Motor neuron (in vitro differentiated cells): ENCODE measurements around the gene RNGTT. TPM values are rescaled to one million over a fixed set of nuclear protein-coding genes. Genes with fewer than 3 reads are reported as not detected.

Source experiments
- ATAC-seq, 8 experiments: fragments of 200-7000 bp; cut with Tn5 transposase; replicated peaks in 6 of 8; 2 replicates each; pipeline ENCODE4 v1.8.0; 2021; ENCODE audit warnings: mild to moderate bottlenecking in 8 of 8, moderate library complexity in 8 of 8
- H3K27ac ChIP-seq, 2 donors: fragments of 250-450 bp; sonication (Bioruptor Pico); 2 replicates each; pipeline ENCODE4 v1.9.0; 2021; ENCODE audit warnings: antibody characterized with exemption in 2 of 2, mild to moderate bottlenecking in 2 of 2, moderate library complexity in 1 of 2
- H3K4me1 ChIP-seq, 2 donors: fragments of 250-450 bp; sonication (Bioruptor Pico); replicated peaks in 1 of 2; 2 replicates each; pipeline ENCODE4 v1.6.1; 2021; ENCODE audit warnings: antibody characterized with exemption in 2 of 2, mild to moderate bottlenecking in 2 of 2, moderate library complexity in 1 of 2
- H3K4me3 ChIP-seq, 5 donors: fragments of 250-450 bp; sonication (Bioruptor Pico); 2 replicates each; pipeline ENCODE4 v1.9.0; 2021; ENCODE audit warnings: antibody characterized with exemption in 5 of 5, mild to moderate bottlenecking in 5 of 5, moderate library complexity in 4 of 5
- WGBS, 10 experiments: fragments of 450-650 bp; shearing (Covaris generic); methylation state at CpG; one replicate each; pipeline ENCODE4 v1.0.0; 2022; 5-methylcytosine and 5-hydroxymethylcytosine counted together
- in situ Hi-C, 9 experiments: fragments of 400-800 bp; cut with MboI; loops; one replicate each; pipeline ENCODE4 v1.15.0; 2021; ENCODE audit warnings: low sequenced_read_pairs in 9 of 9, low pct_unique_long_range_greater_than_20kb in 2 of 9; ENCODE audit not compliant: unreplicated experiment in 9 of 9
- total RNA-seq, 8 experiments: library from RNA; unstranded; fragments of 300-600 nt; gene quantifications; 2 replicates each; pipeline versions ENCODE4 v1.2.3 to v1.2.4, GENCODE V29; 2022

RNGTT gene
- total RNA-seq, 8 experiments from 2014 or later = 11.7 to 24.0 (median 18.4) TPM

- in situ Hi-C loops = no loop called here
- ATAC-seq = peak in 2 of 8 experiments; percentile 23 to 33
- Histone ChIP-seq H3K27ac (no peak overlapping the region), H3K4me1 (no peaks in the 10 kb centered on the region), H3K4me3 (no peak overlapping the region)
- WGBS, 10 experiments = 43 to 83% (median 57%) methylated on average over 1 of the region's 1 CpG; no CpG with 5 or more reads in 3 of the 10 experiments
Measured at GRCh38 chr6:88626460-88626859, 337.0 kb downstream of the RNGTT start.

DNA sequence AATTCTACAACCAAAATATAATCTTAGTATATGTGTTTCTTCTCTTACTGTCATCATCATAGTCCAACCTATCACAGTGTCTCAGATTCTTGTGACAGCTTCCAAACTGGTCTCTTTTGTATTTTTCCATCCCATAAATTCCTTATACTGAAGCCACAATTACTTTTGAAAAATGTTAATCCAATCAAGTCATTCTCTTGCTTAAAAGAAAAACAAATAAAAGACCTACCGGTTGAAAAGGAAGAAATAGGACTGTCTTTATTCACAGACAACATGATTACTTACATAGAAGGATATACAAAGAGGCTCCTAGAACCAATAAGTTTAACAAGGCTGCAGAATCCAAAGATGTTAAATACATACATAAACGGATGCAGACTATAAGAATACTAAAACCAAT lies 339.9 kb downstream of the RNGTT start:
- 70 to 100% (median 92%) methylated on average over 1 to 2 of the region's 2 CpGs for WGBS, 10 experiments
- in situ Hi-C loops = no loop called here
- Histone ChIP-seq H3K4me1 (no peaks in the 10 kb centered on the region), H3K27ac (no peak overlapping the region), H3K4me3 (no peak overlapping the region)
- ATAC-seq = no peak

- no peak for ATAC-seq
- no peaks in the 10 kb centered on the region for H3K4me1 ChIP-seq
- in situ Hi-C loops = no loop called here
- 84 to 100% (median 95%) methylated on average over 2 to 7 of the region's 7 CpGs for WGBS, 10 experiments
- H3K27ac ChIP-seq = no peak overlapping the region
- H3K4me3 ChIP-seq = no peak overlapping the region
Measured at GRCh38 chr6:88619951-88620350, 343.5 kb downstream of the RNGTT start.

DNA sequence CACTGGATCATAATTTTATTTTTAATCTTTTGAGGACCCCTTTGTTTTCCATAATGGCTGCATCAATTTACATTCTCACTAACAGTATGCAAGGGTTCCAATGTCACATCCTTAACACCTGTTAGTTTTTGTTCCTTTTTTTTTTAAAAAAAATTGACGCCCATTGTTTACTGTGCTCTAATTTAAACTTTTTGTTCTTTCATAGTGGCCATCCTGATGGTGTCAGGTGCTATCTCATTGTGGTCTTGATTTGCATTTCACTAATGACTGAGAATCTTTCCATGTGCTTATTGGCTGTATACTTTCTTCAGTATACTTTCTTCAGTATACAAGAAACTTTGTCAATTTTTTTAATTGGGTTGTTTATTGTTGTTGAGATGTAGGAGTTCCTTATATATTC lies 347.0 kb downstream of the RNGTT start:
- peaks cover 0 to 3% of the 10 kb centered on the region in 2 donors for H3K4me1 ChIP-seq
- H3K4me3 ChIP-seq = no peak overlapping the region
- WGBS, 10 experiments = 67 to 100% (median 100%) methylated on average over 1 of the region's 1 CpG; no CpG with 5 or more reads in 1 of the 10 experiments
- ATAC-seq = no peak
- in situ Hi-C loops = no loop called here
- no peak overlapping the region for H3K27ac ChIP-seq

DNA sequence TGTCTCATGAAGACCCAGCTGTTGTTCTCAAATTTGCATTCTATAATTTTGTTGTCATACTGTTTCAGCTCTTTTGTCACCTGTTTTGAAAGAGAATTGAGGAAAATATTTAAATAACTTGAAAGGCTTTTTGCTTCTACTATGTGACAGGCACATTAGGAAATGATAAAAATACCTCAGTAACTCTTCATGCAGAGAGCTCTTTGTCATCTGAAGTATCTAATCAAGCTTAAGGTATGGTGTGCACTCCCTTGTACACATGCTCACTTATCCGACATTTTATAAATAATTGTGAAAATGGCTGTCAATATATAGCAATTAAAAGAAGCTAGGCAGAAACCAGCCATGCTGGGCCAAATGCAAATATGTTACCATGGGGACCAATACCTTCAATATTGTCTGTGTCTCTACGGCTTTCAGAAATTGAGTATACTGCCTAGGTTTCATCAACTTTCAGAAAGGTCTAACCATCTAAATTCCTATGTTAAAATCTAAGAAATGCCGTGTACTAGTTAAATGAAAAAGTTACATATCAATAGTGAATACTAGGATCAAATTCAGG lies 349.0 kb downstream of the RNGTT start:
- Histone ChIP-seq H3K4me3 (no peak overlapping the region), H3K4me1 (peaks cover 0 to 3% of the 10 kb centered on the region in 2 donors), H3K27ac (no peak overlapping the region)
- in situ Hi-C loops = no loop called here
- no peak for ATAC-seq
- WGBS, 10 experiments = 75 to 100% (median 96%) methylated on average over 1 to 3 of the region's 3 CpGs

DNA sequence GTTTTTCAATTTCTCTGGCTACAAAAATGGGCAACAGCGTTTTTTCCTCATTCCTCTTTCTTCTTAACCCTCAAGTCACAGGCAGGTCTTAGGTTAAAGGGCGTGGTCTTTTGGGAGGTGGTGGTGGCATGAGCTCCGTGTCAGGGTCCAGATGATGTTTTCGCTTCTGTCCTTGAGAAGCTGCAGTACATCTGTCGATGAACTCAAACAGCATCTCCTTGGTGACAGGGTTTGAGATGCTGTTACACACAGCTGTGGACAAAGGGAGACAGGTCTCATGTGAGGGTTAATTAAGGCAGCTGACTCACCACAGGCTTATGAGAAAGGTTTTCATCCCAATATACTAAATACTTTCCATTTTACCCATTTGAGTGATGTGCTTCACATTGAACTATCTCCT lies 350.8 kb downstream of the RNGTT start:
- ATAC-seq = peak in 1 of 8 experiments; percentile 48
- peaks cover 0 to 3% of the 10 kb centered on the region in 2 donors for H3K4me1 ChIP-seq
- no peak overlapping the region for H3K27ac ChIP-seq
- no peak overlapping the region for H3K4me3 ChIP-seq
- WGBS, 10 experiments = 65 to 100% (median 94%) methylated on average over 1 to 4 of the region's 5 CpGs; no CpG with 5 or more reads in 2 of the 10 experiments
- in situ Hi-C loops = no loop called here

DNA sequence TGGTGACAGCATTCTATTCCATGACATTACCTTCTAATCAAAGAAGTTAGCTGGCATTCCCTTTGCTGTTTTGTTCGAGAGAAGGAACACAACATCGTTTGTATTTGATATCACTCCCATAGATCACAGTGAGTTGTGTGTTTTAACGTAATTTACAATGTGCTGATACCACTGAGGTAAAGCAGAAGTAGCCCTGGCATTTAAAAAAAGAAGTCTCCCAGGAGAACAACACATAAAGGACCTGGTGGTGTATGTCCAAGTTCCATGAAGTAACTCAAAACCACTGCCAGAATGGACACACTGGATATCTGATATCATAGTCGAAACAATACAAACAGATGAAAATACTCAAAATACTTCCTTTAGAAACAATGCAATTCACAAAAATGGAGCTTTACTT lies 351.7 kb downstream of the RNGTT start:
- ATAC-seq = no peak
- Histone ChIP-seq H3K27ac (no peak overlapping the region), H3K4me1 (peaks cover 0 to 3% of the 10 kb centered on the region in 2 donors), H3K4me3 (no peak overlapping the region)
- 62 to 100% (median 95%) methylated on average over 1 to 4 of the region's 4 CpGs; no CpG with 5 or more reads in 1 of the 10 experiments for WGBS, 10 experiments
- in situ Hi-C loops = no loop called here

- in situ Hi-C loops = no loop called here
- ATAC-seq = peak in 3 of 8 experiments; percentile 81 to 96 (median 96)
- 0 to 100% (median 90%) methylated on average over 1 to 3 of the region's 3 CpGs; no CpG with 5 or more reads in 1 of the 10 experiments for WGBS, 10 experiments
Measured at GRCh38 chr6:88609983-88610382, 353.4 kb downstream of the RNGTT start.

DNA sequence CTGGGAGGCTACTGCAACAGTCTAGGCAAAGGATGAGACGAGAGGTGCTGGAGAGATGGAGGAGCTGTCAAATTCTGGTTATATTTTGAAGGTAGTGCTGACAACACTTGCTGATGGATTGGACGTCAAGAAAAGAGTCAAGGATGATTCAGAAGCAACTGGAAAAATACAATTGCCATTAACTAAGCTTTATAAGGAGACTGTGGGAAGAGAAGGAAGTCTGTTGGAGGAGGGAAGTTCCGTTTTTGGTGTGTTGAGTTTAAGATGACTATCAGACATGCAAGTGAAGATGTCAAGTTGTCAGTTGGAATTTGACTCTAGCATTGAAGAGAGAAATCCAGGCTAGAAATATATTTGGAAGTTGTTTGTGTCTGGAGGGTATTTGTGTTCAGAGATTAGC lies 358.1 kb downstream of the RNGTT start:
- Histone ChIP-seq H3K4me3 (no peak overlapping the region), H3K4me1 (no peaks in the 10 kb centered on the region), H3K27ac (no peak overlapping the region)
- in situ Hi-C loops = no loop called here
- ATAC-seq = no peak
- WGBS, 10 experiments = 45 to 92% (median 82%) methylated on average over 2 to 3 of the region's 3 CpGs; no CpG with 5 or more reads in 1 of the 10 experiments

More at GRCh38 chr6:88609983-88610382, 353.4 kb downstream of the RNGTT start:
- Histone ChIP-seq H3K27ac (no peak overlapping the region), H3K4me1 (peaks cover 0 to 3% of the 10 kb centered on the region in 2 donors), H3K4me3 (no peak overlapping the region)

GRCh38 chr6:88599571-88599970 lies 363.8 kb downstream of the RNGTT start:
- Histone ChIP-seq H3K27ac (no peak overlapping the region), H3K4me3 (no peak overlapping the region), H3K4me1 (peaks cover 0 to 6% of the 10 kb centered on the region in 2 donors)
- 60 to 89% (median 70%) methylated on average over 1 to 5 of the region's 6 CpGs; no CpG with 5 or more reads in 5 of the 10 experiments for WGBS, 10 experiments
- in situ Hi-C loops = no loop called here
- no peak for ATAC-seq

DNA sequence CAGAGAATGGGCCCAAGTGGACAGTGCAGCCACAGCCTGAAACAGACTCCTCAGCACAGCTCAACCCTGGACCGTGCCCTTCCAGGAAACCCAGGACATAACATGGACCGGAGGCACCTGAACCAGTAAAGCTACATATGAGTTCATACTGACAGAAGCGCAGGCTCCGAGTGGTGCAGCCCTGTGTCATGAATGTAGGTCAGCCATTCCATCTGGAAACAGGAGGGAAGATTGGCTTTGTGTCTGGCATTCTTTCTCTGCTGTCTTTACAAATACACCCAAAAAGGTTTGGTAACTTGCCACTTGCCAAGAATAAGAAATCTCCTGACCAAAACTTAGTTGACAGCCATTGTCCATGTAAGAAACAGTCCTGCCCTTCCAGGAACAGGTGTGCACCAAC lies 366.6 kb downstream of the RNGTT start:
- no peak overlapping the region for H3K4me3 ChIP-seq
- in situ Hi-C loops = no loop called here
- H3K4me1 ChIP-seq = peaks cover 0 to 6% of the 10 kb centered on the region in 2 donors
- H3K27ac ChIP-seq = no peak overlapping the region
- no peak for ATAC-seq
- WGBS, 10 experiments = 0 to 100% (median 93%) methylated on average over 2 to 4 of the region's 4 CpGs; no CpG with 5 or more reads in 3 of the 10 experiments

GRCh38 chr6:88588938-88589337 lies 374.5 kb downstream of the RNGTT start:
- in situ Hi-C loops = no loop called here
- WGBS, 10 experiments = 60 to 95% (median 89%) methylated on average over 1 to 3 of the region's 3 CpGs; no CpG with 5 or more reads in 6 of the 10 experiments
- Histone ChIP-seq H3K27ac (no peak overlapping the region), H3K4me3 (no peak overlapping the region), H3K4me1 (peaks cover 0 to 12% of the 10 kb centered on the region in 2 donors)
- no peak for ATAC-seq

DNA sequence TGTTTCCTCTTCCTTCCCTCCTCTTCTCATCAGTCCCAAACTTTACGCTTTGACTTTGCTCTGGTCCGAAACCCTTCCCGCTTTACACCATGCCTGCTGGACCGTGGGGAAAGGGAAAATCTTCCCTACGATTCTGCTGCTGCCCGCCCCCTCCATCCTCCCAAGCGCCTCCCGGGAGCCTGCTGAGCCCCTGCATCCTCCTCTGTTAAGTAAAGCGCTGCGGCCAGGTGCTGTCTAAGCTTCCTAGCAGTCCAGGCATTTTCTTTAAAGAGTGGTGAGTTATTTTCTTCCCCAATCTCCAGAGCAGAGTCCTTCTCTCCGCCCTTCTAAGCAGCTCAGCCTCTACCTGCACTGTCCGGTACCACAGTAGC lies 376.3 kb downstream of the RNGTT start:
- Histone ChIP-seq H3K4me3 (no peak overlapping the region), H3K4me1 (peaks cover 0 to 12% of the 10 kb centered on the region in 2 donors), H3K27ac (no peak overlapping the region)
- 0 to 78% (median 56%) methylated on average over 1 to 11 of the region's 12 CpGs; no CpG with 5 or more reads in 4 of the 10 experiments for WGBS, 10 experiments
- ATAC-seq = peak in 3 of 8 experiments; percentile 12 to 64 (median 50)
- in situ Hi-C loops = no loop called here
